RPMI7951 (cell line): ENCODE measurements around the gene HOXB8. TPM values are rescaled to one million over a fixed set of nuclear protein-coding genes. Genes with fewer than 3 reads are reported as not detected.

Experiments
- DNase-seq: peaks from one replicate; pipeline ENCODE4 v3.0.0-alpha.2; 2012; ENCODE audit warnings: low read depth
- total RNA-seq: library from RNA; depleted of rRNA; stranded (reverse); fragments of >200 nt; shearing (Covaris generic); gene quantifications from 2 replicates; pipeline ENCODE4 v1.2.3, GENCODE V29; 2014

HOXB8 gene
- total RNA-seq, 1 experiment from 2014 or later: 0.24 TPM

DNA sequence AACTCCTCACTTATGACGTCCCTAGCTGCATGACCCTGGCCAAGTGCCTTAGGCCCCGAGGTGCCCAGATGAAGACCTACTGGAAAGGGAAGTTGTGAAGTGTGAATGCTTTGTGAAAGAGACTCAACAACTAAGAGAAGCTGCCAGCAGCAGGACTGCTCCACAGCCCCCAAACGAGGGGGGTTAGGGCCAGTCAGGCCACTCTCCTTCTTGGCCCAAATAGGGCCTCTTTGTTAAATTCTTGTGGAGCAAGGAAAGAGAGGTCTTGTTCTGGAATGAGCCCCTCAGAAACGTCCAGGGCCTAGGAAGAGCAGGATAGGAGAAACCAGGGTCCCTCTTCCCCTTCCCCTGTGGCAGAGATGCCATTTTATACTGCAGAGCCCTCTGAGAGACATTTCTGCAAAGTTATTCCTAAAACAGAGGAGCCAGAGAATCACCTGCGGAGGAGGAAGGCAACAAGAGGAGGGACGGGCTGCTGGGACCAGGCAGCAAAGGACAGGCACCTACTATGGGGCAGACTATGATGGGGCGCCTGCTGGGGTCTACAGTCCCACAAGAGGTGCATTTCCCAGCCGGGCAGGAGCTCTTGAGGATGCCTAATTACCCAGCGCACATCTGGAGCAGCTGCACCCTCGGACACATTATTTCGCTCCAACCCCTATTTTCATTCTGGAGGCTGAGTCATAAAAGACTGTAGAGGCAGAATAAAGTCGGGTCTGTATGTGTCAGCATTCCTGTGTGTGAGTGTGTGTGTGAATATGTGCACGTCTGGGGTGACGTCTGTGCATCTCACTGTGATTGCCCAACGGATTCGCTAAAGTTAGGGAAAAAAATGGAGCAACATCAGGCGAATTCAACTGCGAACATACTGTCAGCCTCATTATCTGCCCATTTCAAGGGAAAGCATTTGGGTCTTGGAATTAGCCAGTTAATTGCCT lies 22.5 kb upstream of the HOXB8 start:
- DNase-seq: peak; percentile 88

DNA sequence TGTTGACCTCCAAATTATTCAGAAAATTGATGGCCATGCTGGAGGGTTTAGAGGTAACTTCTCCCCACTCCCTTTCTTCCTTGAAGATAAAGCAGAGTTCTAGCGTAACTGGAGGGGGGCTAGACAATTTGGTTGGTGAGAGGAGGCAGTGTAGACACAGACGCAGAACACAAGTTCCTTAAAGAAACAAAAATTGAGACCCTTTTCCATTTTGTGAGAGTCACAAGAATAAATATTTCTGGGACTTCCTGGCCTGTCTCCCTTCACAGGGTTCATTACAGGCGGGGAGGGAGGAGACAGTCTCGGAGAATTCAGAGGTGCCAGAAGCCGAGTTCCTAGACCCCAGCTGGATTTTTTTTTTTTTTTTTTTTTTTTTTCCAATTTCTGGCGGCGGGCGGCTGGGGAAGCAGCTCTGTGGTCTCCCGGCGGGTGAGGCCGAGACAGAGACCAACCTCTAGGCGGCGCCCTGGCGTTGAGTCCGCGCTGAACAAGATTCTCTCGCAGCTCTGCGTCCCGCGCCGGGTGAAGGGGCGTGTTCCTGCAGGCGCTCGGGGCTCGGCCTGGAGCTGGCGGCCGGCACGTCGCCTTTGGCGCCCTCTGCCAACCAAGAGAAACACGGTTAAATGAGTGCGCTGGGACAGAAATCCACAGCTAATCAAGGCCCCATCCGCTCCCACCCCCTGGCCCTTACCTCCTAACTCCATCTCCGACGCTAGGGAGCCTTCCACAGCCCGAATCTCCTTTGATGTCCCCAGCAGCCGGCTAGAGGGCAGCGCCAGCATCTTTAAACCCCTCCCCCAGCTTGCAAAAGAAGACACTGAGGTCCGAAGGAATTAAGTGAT lies 21.3 kb upstream of the HOXB8 start:
- peak; percentile 79 for DNase-seq

DNA sequence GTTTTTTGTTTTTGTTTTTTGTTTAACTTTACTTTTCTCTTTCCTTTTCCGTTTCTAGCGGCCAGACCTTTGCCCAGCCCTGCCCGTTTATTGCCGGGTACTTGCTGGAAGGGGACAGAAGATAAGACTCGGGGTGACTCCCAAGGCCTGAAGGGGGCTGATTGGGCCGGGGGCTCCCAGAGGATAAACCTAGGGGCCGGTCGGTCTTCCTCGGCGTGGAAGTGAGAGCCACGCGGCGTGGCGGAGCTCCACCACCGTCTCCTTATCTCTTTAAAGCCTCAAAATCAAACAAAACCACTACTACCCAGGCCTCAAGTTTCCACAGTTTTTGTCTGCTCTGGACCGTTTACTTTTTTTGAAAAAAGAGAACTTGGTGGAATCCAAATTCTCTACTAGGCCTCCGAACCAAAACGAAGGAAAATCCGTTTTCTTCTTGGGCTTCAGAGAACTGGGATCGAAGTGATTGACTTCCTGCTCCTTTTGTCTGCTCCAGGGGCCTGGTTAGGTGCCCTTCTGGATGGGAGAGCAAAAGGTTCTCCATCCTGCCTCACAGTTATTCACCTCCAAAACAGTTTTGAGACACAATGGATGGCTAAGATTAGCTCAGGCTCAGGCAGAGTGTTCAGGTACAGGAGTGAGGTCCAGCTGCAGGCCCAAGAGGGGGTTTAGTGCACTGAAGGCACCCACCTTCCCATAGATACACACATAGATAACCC lies 19.6 kb upstream of the HOXB8 start:
- DNase-seq: no peak

DNA sequence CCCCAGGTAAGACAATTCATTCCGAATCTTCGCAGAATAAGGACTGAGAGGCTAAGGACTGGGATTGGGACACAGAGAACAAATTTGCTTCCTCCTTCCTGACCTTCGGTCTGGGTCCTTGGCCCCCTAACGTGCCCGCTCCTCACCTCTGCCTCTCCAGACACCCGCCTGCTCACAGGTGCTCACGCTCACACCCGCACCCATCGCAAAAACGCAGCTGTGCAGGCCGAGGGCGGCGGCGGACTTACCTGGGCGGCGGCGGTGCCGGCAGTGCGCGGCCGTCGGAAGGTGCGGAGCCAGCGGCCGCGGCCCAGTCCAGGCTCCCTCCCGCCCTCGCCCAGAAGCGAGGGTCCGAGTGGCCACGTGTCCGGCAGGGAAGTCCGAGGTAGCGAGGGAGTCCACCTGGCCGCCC lies 18.2 kb upstream of the HOXB8 start:
- no peak for DNase-seq

DNA sequence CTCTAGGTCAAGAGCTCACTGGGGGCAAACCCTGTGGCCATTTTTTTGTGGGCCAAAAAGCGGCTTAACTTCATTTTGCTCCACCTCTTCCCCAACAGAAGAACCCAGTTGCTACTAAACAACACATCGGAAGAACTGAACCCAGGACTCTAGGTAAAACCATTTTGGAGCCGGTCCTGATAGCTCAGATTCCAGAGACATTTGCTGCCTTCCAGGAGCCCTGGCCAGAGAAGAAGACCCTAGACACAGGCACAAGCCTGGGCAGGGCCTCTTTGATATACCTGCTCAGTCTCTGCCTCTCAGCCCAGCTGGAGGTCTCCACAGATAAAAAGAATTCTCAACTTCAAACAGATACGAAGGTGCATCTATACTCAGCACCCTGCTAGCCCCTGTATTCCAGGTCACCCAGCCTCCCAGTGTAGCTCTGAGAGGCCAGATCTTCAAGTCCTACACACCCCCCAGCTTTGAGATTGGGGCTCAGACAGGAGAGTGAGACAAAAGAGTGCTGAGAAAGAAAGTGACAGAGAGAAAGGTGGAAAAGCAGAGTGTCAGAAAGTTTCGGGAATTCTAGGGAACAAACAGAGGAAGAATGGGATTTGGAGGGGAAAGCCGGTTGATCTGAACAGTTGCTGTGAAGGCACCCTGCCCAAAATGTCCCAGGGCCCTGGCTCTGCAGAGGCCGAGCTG lies 17.6 kb upstream of the HOXB8 start:
- no peak for DNase-seq

DNA sequence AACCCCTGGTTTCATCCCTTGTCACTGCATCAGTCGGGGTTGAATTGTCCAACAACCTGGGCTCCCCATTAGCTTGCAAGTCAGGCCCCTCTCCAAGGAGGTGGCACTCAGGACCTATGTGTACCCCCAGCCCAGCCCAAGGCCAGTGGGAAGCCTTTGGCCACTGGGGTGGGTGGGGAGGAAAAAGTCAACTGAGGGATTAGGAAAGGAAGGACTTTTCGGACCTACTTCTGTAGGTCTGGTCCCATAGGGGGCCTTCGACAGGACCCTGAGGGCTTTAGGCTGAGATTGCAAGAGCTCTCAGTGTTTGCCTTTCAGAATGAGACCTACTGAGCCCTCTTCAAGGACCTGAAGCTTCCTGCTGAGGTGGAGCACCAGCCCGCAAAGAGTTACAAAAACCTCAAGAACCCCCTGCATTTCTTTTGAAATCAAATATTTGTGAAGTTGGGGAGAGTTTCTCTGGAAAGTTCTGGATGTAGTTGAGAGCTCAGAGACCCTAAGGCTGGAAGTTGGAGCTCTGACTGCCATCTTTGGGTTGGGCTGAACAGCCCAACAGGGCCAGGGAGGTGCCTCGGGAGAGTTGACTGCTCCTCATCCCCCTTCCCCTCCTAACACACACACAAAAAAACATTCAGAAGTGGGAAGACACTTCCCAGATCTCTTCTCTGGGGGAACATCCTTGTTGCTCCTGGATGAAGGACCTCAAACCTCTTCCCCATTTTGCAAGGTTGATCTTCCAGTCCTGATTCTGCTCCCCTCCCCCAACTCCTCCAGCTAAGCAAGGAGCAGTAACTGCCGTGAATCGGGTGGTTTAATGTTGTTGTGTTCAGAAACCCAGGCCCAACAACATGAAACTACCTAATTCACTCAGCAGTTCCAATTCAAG lies 16.8 kb upstream of the HOXB8 start:
- no peak for DNase-seq

DNA sequence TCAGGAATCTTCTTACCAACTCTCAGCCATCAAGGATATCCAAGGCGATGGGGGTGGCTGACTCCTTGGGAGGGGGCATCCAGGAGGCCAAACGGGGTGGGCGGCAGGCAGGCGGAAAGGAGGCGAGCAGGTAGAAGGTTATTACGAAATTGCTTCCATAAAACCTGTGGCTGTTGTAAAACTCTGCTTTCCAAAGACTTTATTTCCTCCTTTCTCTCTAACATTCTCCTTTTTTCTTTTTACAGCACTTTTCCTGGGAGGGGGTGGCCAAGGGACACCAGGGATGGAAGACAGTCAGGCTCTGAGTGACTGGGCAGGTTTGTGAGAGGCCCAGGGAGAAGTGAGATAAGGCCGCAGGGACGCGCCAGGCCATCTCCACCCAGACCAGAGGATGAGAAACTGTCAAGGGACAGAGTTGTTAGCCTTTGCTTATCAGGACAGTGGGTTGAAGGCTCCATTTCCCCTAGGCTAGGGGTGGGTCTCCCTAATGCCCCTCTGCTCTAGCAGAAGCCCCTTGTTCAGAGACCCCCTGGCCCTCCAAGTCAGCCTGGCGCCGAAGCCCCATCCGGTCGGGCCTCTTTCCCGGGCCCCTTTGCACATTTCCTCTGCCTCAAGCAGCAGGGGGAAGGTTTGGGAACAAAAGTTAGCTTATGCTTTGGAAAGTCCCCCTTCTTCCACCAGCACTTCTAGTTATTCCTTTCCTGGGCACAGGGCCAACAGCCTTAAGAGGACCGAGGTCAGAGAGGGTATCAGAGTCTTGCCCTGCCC lies 16.0 kb upstream of the HOXB8 start:
- no peak for DNase-seq

DNA sequence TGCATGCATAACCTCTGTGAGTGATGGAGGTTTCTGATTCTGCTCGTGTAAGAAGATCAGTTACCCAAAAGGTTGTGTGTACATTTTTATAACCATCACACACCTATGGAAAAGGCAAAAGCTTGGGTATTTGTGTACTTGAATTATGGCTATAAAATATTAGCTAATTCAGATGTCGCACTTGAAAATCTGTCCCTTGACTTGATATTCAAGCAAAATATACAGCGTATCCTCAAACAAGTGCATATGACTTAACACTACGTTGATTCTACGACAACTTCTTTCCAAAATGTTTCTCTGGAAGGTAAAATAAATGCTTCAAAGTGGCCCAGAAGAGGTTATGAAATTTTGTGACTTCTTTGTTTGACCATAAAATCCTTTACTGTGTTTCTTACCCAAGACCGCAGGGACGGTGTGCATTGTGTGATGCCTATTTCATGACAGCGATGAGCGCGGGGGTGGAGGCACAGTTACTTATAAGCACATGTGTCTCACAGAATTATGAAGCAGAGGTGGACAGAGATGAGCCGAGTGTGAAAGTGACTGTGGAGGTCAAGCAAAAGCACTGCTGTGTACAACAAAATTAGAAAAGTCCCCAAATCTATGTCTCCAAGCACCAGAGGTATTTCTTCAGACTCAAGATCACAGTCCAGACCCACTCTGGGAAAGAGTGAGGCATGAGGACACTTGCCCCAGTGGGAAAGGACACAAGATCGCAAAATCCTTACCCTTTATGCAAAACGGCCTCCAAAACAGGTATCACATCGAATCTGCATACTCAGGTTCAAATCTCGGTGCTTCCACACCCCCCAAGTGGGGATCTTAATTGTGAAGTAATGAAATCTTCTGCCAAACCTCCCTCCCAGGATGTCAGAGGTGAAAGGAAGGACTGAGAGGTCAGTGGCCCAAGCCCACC lies 15.2 kb upstream of the HOXB8 start:
- DNase-seq: no peak

DNA sequence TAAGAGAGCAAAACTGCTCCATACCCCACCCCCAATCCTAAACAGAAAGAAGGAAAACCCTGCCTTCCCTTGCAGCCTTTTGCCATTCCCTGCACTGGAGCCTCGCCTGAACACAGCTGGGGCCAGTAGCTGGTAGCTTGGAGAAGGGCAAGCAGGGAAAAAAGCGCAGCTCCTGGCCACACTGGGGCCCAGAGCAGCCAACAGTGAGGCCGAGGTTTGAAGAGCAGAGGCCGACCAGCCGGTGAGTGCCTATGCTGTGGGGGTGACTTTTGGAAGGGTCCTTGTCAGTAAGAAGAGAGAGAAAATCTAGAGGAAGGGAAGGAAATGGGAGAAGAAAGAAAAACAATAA lies 14.3 kb upstream of the HOXB8 start:
- DNase-seq: no peak

DNA sequence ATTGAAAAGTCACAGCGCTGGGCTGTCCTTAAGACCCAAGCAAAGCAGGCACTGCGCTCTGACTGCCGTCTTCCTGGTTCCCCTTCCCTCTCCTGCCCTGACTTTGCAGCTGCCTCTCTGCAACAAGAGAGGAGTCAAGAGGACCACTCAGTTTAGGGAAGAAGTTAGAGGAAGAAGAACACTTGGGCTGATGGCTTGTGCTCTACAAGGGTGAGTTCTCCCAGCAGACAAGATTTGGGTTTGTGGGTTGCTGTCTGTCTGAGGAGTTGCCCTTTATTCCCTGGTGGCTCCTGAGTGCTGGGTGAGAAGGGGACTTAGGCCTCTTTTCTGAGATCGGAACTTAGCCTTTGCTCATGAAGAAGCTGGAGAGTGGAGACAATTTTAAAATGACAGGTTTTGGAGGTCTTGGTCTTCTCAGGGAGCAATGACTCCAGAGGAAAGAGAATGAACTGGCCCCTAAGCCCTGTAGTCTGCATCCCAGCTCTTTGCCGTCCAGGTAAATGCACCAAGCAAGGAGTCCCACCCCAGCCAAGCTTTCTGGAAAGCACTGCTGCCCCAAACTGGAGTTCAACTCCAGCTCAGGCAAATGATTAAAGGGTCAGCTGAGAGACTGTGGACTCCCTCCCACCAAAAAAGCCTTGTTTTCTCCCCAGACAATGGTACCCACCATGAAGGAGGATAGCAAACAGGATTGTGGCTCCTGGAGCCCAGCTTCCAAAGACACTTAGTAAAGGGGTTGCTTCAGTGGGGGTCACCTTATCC lies 13.7 kb upstream of the HOXB8 start:
- no peak for DNase-seq

DNA sequence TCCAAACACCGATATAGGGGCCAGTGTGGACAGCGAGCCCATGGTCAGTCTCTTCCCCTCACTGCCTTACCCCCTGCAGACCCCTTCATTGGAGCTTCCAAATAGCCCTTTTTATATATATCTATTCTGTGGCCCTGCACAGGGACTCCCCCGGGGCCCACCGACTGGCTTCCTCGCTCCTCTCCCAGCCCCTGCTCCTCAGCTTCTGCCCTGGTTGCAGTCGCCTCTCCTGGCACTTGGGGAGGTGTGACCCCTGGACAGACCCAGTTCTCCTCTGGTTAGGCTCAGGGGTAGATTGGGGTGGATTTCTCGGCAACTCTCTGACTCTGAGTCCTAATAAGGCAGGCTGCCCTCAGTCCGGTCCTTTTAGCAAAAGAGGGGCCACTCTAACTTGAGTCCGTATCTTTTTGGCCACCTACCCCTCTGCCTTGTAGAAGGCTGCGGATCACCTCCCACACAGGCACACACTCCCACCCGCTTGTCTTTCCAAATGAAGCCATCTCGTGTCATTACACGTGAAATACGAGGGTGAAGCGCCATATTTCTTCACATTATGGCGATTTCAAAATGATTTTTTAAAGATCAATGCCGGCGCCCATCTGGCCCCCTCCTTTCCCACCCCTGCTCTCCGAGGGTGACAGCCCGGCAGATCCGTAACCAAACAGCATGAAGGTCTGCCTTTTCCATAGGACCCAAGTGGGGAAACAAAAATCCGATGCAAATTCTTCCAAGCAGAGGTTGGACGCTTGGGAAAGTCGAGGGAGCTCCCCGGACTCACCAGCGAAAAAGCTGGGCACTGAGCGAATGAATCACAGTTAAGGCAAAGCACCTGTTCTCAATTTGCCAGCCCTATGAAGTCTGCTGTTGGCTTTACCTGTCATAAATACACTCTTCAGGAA lies 12.8 kb upstream of the HOXB8 start:
- DNase-seq: no peak

DNA sequence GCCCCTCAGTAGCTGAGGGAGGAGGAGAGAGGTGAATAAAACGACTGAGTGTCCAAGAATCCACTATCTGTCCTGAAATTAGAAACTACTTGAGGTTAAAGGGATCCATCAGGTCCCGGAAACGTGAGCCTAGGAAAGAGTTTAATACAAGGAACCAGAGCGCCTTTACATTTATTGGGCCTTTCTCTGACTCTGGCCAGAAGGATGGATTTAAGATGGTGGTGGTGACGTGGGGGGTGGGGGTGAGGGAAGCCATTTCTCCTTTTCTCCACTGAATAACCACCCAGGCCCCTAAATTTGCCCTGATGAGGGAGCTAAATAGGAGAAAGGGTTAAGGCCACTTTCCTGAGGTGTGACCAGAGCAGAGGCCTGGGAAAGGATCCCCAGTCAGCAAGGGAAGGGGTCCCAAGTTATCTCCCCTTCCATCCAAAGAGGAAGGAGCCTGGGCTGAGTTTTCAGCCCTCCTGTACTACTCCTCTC lies 12.1 kb upstream of the HOXB8 start:
- DNase-seq: no peak

DNA sequence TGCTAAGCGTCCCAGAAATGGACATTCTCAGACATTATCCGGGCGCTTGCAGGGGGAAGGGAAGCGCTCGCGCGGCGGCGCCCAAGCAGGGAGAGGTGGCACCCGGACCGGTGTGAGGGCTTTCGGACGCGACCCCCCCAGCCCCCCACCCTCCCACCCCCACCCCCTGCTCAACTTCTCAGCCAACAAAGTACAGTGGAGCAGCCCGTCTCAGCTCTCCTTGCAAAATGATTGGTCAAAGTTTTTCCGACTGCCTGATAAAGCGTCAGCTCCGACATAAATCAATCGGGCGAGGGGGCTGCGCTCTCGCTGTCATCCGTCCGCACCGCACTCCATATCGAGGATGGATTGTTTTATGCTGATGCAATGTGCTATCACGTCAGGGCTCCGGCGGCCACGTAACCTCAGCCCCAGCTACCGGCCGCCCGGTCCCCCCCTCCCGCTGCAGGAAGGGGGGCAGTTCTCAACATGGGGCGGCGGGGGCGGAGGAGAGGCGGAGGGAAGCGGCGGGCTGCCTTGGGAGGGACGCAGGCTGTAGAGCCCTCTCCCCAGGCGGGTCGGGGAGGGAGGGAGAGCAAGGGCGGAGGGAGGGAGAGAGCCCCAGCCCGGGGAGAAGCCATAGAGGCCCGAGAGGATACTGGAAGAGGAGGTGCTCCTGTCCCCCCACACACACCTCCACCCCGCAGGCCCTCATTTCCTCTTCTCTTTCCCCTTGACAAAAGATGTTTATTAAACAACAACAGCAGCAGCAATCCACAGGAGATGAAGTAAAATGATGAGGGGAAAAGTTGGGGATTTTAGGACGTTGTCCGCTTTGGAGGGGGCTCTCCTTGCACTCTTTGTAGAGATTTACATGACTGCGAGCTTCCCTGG lies 11.4 kb upstream of the HOXB8 start, which contains the start of gene HOXB9:
Gene HOXB9, minus strand, starts transcription at position 114 of the 873 bp plus-strand sequence. Its CDS starts 89 bp downstream, at position 25.
- peak; percentile 61 for DNase-seq

DNA sequence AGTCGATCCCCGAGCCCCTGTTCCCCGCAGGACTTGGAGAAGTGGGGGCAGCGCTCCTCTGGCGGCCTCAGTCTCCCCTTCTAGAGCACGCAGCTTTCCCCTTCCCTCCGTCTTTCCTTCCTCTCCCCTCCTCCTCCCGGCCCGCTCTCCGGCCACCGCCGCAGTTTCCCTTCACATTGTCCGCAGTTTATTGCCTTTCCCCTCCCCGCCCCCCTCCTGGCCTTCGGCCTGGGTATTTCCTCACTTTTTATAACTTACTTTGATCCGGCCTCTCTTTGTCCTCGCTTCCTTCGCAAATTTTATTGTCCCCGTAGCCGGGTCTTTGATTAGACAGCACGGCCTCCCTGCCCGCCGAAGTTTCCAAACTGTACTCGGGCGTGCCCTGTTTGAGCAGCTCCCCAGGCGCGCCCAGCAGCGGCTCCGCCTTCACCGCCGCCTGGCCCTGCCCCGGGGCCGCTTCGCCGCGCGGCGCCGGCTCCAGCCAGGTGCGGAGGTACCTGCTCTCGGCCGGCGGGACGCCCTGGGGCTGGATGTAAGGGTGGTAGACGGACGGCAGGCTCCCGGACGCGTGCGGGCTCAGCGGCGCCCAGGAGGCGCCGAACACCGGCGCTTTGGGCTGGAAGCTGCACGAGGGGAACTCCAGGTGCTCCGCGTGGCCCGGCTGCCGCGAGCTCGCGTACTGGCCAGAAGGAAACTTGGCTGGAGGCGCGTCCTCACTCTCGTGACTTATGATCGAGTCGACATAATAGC lies 10.6 kb upstream of the HOXB8 start:
- DNase-seq: peak; percentile 32
